ENCODE results near the gene FNIP1.
"Not testable (repeated sequence)": the region's sequence is repeated elsewhere in the genome, so short reads cannot be mapped to it uniquely, and the experiment has no call there.

Gene FNIP1

GRCh38 chr5:131796793-131797693, at the start of gene FNIP1:
Gene FNIP1, minus strand, starts transcription at chr5:131797017. Its CDS starts 96 bp downstream, at chr5:131796921.
- TF ChIP-seq, protein P1, sequence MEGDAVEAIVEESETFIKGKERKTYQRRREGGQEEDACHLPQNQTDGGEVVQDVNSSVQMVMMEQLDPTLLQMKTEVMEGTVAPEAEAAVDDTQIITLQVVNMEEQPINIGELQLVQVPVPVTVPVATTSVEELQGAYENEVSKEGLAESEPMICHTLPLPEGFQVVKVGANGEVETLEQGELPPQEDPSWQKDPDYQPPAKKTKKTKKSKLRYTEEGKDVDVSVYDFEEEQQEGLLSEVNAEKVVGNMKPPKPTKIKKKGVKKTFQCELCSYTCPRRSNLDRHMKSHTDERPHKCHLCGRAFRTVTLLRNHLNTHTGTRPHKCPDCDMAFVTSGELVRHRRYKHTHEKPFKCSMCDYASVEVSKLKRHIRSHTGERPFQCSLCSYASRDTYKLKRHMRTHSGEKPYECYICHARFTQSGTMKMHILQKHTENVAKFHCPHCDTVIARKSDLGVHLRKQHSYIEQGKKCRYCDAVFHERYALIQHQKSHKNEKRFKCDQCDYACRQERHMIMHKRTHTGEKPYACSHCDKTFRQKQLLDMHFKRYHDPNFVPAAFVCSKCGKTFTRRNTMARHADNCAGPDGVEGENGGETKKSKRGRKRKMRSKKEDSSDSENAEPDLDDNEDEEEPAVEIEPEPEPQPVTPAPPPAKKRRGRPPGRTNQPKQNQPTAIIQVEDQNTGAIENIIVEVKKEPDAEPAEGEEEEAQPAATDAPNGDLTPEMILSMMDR (IDR thresholded peaks at IDR 0.05; ENCODE audit: extremely low read depth, insufficient read depth, missing control alignments) = peak; percentile 14
- in situ Hi-C loops (cut with MboI; ENCODE audit: low pct_unique_long_range_greater_than_20kb, low sequenced_read_pairs, unreplicated experiment) = no loop called here
- peak; percentile 99 for DNase-seq (ENCODE audit: low spot score)

GRCh38 chr5:131846536-131846935, 49.7 kb upstream of the FNIP1 start:
- in situ Hi-C loops (cut with MboI; ENCODE audit: low pct_unique_long_range_greater_than_20kb, low sequenced_read_pairs, unreplicated experiment) = no loop called here
- DNase-seq (ENCODE audit: low spot score) = no peak
- TF ChIP-seq, protein P1 (IDR thresholded peaks at IDR 0.05; ENCODE audit: extremely low read depth, insufficient read depth, missing control alignments) = no peak

GRCh38 chr5:131845828-131846227, 49.0 kb upstream of the FNIP1 start:
- no peak for DNase-seq (ENCODE audit: low spot score)
- in situ Hi-C loops (cut with MboI; ENCODE audit: low pct_unique_long_range_greater_than_20kb, low sequenced_read_pairs, unreplicated experiment) = no loop called here
- TF ChIP-seq, protein P1 (IDR thresholded peaks at IDR 0.05; ENCODE audit: extremely low read depth, insufficient read depth, missing control alignments) = no peak

DNA sequence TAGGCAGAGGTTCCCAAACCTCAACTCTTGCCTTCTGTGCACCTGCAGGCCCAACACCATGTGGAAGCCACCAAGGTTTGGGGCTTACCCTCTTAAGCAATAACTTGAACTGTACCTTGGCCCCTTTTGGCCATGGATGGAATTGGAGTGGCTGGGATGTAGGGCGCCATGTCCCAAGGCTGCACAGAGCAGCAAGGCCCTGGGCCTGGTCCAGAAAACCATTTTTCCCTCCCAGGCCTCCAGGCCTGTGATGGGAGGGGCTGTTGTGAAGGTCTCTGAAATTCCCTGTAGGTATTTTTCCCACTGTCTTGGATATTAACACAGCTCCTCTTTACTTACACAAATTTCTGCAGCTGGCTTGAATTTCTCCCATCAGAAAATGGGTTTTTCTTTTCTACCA, 46.2 kb upstream of the FNIP1 start:
- in situ Hi-C loops (cut with MboI; ENCODE audit: low pct_unique_long_range_greater_than_20kb, low sequenced_read_pairs, unreplicated experiment); DNase-seq (ENCODE audit: low spot score): not testable (repeated sequence)

DNA sequence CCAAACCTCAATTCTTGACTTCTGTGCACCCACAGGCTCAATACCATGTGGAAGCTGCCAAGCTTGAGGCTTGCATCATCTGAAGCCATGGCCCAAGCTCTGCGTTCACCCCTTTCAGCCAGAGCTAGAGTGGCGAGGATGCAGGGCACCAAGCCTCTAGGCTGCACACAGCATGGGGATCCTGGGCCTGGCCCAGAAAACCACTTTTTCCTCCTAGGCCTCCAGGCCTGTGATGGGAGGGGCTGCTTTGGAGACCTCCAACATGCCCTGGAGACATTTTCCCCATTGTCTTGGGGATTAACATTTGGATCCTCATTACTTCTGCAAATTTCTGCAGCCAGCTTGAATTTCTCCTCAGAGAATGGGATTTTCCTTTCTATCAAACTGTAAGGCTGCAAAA, 35.9 kb upstream of the FNIP1 start:
- DNase-seq (ENCODE audit: low spot score); in situ Hi-C loops (cut with MboI; ENCODE audit: low pct_unique_long_range_greater_than_20kb, low sequenced_read_pairs, unreplicated experiment): not testable (repeated sequence)

- in situ Hi-C loops (cut with MboI; ENCODE audit: low pct_unique_long_range_greater_than_20kb, low sequenced_read_pairs, unreplicated experiment) = no loop called here
- TF ChIP-seq, protein P1 (IDR thresholded peaks at IDR 0.05; ENCODE audit: extremely low read depth, insufficient read depth, missing control alignments) = no peak
- DNase-seq (ENCODE audit: low spot score) = no peak
Observed at GRCh38 chr5:131825404-131826013, 28.7 kb upstream of the FNIP1 start.

- TF ChIP-seq, protein P1 (IDR thresholded peaks at IDR 0.05; ENCODE audit: extremely low read depth, insufficient read depth, missing control alignments) = no peak
- in situ Hi-C loops (cut with MboI; ENCODE audit: low pct_unique_long_range_greater_than_20kb, low sequenced_read_pairs, unreplicated experiment) = no loop called here
Observed at GRCh38 chr5:131824631-131825030, 27.8 kb upstream of the FNIP1 start.

More at GRCh38 chr5:131824631-131825030, 27.8 kb upstream of the FNIP1 start:
- DNase-seq (ENCODE audit: low spot score) = no peak

All from GM13977 (cell line).